Natural killer cell (primary cell): ENCODE data around the gene DPP7. TPM values are rescaled to one million over a fixed set of nuclear protein-coding genes. Genes with fewer than 3 reads are reported as not detected.

Source experiments
- ATAC-seq, 3 donors: fragments of 150-1000 bp in 2 of 3; fragments of 200-7000 bp in 1 of 3; cut with Tn5 transposase; 1 replicate in 1 of 3; 2 replicates in 2 of 3; pipeline ENCODE4 v1.10.0; 2021; ENCODE audit warnings: mild to moderate bottlenecking in 2 of 3, moderate library complexity in 2 of 3
- DNase-seq, 2 donors: peaks; one replicate each; pipeline versions ENCODE4 v3.0.0 to v3.0.0-alpha.2; 2013 to 2021; ENCODE audit warnings: mixed read lengths in 1 of 2
- H3K27ac ChIP-seq: one replicate; pipeline ENCODE4 v1.5.1; 2013; ENCODE audit warnings: mild to moderate bottlenecking, low read length
- H3K27me3 ChIP-seq: one replicate; pipeline ENCODE4 v1.6.1; 2013; ENCODE audit warnings: low read length; ENCODE audit not compliant: control insufficient read depth, insufficient read depth
- H3K36me3 ChIP-seq: one replicate; pipeline ENCODE4 v1.6.1; 2013; ENCODE audit warnings: low read length; ENCODE audit not compliant: control insufficient read depth, insufficient read depth
- H3K4me1 ChIP-seq: one replicate; pipeline ENCODE4 v1.6.1; 2013; ENCODE audit warnings: low read length; ENCODE audit not compliant: control insufficient read depth, insufficient read depth
- H3K4me3 ChIP-seq: one replicate; pipeline ENCODE4 v1.5.1; 2013; ENCODE audit warnings: low read length
- H3K9me3 ChIP-seq: one replicate; pipeline ENCODE4 v1.6.1; 2013; ENCODE audit warnings: low read length; ENCODE audit not compliant: control insufficient read depth, insufficient read depth
- H3K27ac Mint-ChIP-seq, 2 donors: one replicate each; pipeline ENCODE4 v1.8.0; 2022; ENCODE audit warnings: mild to moderate bottlenecking in 2 of 2, mixed read lengths in 2 of 2, moderate library complexity in 1 of 2
- H3K27me3 Mint-ChIP-seq, 2 donors: one replicate each; pipeline ENCODE4 v1.8.0; 2022; ENCODE audit warnings: low read depth in 2 of 2, mixed read lengths in 2 of 2
- H3K36me3 Mint-ChIP-seq: one replicate; pipeline ENCODE4 v1.8.0; 2022; ENCODE audit warnings: mixed read lengths
- H3K4me1 Mint-ChIP-seq, 2 donors: one replicate each; pipeline ENCODE4 v1.8.0; 2022; ENCODE audit warnings: mixed read lengths in 2 of 2
- H3K4me3 Mint-ChIP-seq: one replicate; pipeline ENCODE4 v1.8.0; 2022; ENCODE audit warnings: mild to moderate bottlenecking, moderate library complexity, mixed read lengths
- H3K9me3 Mint-ChIP-seq, 2 donors: one replicate each; pipeline ENCODE4 v1.8.0; 2022; ENCODE audit warnings: mixed read lengths in 2 of 2
- WGBS: methylation state at CpG from one replicate; pipeline ENCODE4 v1.1.7; 2013; ENCODE audit warnings: missing lambda C conversion rate; ENCODE audit not compliant: insufficient coverage; 5-methylcytosine and 5-hydroxymethylcytosine counted together
- intact Hi-C: fragments of 100-400 bp; cut with micrococcal nuclease; formaldehyde crosslinking; loops from one replicate; pipeline ENCODE4 v1.14.2; 2022
- total RNA-seq, 4 donors: library from RNA; stranded (reverse); fragments of 120-200 nt in 1 of 4; gene quantifications; one replicate each; pipeline versions ENCODE4 v1.2.3 to v1.2.4, GENCODE V29; 2013 to 2022
- TF ChIP-seq, protein P1 (sequence below): fragments of 200-600 bp; IDR thresholded peaks from one replicate; pipeline ENCODE4 v1.8.0; 2022; ENCODE audit warnings: antibody characterized with exemption

The DPP7 gene
- total RNA-seq, 3 donors from 2014 or later (not counting 1 experiment from before 2014, with no cell fraction given) = 233 to 264 (median 251) TPM

DNA sequence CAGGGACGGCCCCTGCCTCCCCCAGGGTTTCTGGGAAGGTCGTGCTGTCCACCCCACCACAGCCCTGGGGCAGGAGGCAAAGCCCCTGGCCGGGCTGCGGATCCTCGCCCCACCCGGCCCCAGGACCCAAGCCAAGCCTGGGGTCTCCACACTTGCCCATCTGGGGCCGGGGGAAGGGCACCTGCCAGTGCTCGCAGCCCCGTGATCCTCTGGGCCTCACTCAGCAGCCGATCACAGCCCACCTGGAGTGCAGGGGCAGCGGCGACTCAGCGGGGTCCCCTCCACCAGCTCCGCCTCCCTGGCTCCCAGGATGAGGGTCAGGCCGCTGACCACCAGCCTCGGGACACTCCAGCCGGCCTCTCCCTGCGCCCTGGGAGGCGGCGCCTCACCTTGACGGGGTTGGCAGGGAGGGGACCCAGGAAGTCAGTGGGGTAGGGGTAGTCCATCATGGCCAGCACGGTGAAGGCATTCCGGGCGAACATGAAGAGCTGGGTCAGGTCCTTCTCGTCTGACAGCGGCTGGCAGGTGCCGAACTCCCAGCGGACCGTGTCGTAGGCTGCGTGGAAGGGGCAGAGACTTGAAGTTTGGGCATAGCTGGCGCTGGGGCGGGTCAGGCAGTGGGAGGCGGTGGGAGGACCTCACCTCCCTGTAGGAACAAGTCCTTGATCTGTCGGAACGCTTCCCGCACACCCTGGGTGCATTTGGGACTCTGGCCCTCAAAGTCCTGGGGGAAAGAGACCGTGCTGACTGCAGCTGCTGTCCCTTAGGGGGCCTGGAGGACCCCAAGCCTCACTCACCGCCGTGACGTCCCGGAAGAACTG is 1.8 kb downstream of the DPP7 start:
- H3K27ac Mint-ChIP-seq = no peak overlapping the region
- Histone ChIP-seq H3K9me3 (no peaks in the 10 kb centered on the region), H3K27ac (no peak overlapping the region), H3K4me3 (no peak overlapping the region), H3K36me3 (peaks cover 35% of the 10 kb centered on the region), H3K27me3 (no peaks in the 10 kb centered on the region), H3K4me1 (peaks cover 18% of the 10 kb centered on the region)
- no peaks in the 10 kb centered on the region for H3K4me1 Mint-ChIP-seq
- intact Hi-C loops = no loop called here
- no peaks in the 10 kb centered on the region for H3K36me3 Mint-ChIP-seq
- TF ChIP-seq, protein P1, sequence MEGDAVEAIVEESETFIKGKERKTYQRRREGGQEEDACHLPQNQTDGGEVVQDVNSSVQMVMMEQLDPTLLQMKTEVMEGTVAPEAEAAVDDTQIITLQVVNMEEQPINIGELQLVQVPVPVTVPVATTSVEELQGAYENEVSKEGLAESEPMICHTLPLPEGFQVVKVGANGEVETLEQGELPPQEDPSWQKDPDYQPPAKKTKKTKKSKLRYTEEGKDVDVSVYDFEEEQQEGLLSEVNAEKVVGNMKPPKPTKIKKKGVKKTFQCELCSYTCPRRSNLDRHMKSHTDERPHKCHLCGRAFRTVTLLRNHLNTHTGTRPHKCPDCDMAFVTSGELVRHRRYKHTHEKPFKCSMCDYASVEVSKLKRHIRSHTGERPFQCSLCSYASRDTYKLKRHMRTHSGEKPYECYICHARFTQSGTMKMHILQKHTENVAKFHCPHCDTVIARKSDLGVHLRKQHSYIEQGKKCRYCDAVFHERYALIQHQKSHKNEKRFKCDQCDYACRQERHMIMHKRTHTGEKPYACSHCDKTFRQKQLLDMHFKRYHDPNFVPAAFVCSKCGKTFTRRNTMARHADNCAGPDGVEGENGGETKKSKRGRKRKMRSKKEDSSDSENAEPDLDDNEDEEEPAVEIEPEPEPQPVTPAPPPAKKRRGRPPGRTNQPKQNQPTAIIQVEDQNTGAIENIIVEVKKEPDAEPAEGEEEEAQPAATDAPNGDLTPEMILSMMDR = no peak
- peak overlapping the region; percentile 64 for H3K4me3 Mint-ChIP-seq
- no peaks in the 10 kb centered on the region for H3K9me3 Mint-ChIP-seq
- no peak for DNase-seq
- ATAC-seq = no peak
- 98% methylated on average over 42 of the region's 42 CpGs for WGBS
- no peaks in the 10 kb centered on the region for H3K27me3 Mint-ChIP-seq

DNA sequence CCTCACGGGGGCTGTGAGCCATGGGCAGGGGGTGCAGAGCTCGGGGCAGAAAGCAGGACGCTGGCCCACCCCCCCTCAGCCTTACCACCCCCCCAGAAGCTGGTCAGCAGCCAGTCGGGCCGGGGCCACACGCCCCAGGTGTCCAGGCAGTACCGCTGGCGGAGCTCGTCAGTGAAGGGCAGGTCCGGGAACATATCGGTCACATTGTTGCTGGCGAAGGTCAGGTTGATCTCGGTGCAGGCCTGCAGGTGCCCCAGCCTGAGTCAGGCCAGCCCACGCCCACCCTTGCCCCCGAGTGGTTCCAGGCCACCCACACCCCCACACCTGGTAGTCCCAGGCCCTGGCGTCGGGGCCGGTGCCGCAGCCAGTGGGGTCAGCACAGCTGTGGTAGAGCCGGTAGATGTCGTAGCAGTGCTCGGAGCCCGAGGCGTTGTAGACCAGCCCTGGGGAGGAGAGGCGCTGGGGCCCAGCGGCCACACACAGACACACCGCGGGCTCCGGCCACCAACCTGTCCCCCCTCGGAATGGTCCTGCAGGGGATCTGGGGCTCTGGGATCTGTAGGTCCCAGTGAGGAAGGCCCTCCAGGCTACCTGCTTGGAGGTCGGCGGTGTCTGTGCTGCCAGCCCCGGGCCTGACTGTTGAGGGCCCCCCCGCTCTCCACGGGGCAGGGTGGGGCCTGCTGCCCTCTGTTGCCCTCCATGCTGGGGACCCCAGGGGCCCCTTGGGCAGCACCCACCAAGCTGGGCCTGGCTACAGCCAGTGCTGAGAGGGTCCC is 2.6 kb downstream of the DPP7 start:
- Histone ChIP-seq H3K27me3 (no peaks in the 10 kb centered on the region), H3K4me1 (peaks cover 18% of the 10 kb centered on the region), H3K27ac (no peak overlapping the region), H3K4me3 (no peak overlapping the region), H3K9me3 (no peaks in the 10 kb centered on the region), H3K36me3 (peaks cover 41% of the 10 kb centered on the region)
- ATAC-seq (no peak), DNase-seq (no peak)
- WGBS = 92% methylated on average over 35 of the region's 35 CpGs
- Mint-ChIP-seq H3K27ac (no peak overlapping the region), H3K4me1 (no peaks in the 10 kb centered on the region), H3K4me3 (peak overlapping the region; percentile 35), H3K27me3 (no peaks in the 10 kb centered on the region), H3K36me3 (no peaks in the 10 kb centered on the region), H3K9me3 (no peaks in the 10 kb centered on the region)
- intact Hi-C loops = no loop called here
- TF ChIP-seq, protein P1 = no peak

DNA sequence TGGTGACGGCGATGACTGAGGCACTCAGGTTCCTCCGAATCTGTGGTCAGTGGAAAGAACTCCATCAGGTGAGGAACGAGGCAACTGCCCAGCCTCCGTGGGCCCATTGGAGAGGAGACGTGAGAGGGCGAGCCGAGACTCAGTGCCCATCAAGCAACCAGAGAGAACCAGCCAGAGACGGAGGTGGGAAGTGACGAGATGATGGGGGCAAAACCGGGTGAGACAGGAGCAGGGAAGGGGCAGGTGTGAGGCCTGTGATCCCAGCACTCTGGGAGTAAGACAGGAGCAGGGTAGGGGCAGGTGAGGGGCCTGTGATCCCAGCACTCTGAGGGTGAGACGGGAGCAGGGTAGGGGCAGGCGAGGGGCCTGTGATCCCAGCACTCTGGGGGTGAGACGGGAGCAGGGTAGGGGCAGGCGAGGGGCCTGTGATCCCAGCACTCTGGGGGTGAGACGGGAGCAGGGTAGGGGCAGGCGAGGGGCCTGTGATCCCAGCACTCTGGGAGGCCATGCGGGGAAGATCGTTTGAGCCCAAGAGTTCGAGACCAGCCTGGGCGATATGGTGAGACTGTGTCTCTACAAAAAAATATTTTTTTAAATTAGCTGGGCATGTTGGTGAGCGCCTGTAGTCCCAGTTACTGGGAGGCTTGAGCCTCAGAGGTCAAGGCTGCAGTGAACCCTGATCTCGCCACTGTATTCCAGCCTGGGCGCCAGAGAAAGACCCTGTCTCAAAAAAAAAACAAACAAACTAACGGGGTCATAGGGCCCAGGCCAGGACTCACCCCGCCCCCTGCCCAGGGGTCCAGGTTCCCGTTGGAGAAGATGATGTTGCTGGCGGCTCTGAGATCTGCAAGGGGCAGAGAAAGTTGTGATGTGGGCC is 3.4 kb downstream of the DPP7 start:
- WGBS = 90% methylated on average over 28 of the region's 28 CpGs

More for the DNA sequence above, 3.4 kb downstream of the DPP7 start:
- Mint-ChIP-seq H3K36me3 (no peaks in the 10 kb centered on the region), H3K4me3 (peak overlapping the region; percentile 64), H3K4me1 (no peaks in the 10 kb centered on the region), H3K9me3 (no peaks in the 10 kb centered on the region), H3K27ac (no peak overlapping the region), H3K27me3 (no peaks in the 10 kb centered on the region)
- intact Hi-C loops = no loop called here
- peaks cover 18% of the 10 kb centered on the region for H3K4me1 ChIP-seq
- no peaks in the 10 kb centered on the region for H3K27me3 ChIP-seq
- no peaks in the 10 kb centered on the region for H3K9me3 ChIP-seq
- DNase-seq (no peak), ATAC-seq (no peak)
- H3K36me3 ChIP-seq = peaks cover 49% of the 10 kb centered on the region
- TF ChIP-seq, protein P1 = no peak
- H3K27ac ChIP-seq = no peak overlapping the region
- no peak overlapping the region for H3K4me3 ChIP-seq
